Measurements from ENCODE around the gene BRCA1. TPM values are rescaled to one million over a fixed set of nuclear protein-coding genes. Genes with fewer than 3 reads are reported as not detected.
"Not testable (repeated sequence)": the region's sequence is repeated elsewhere in the genome, so short reads cannot be mapped to it uniquely, and the experiment has no call there.

Gene BRCA1
- total RNA-seq, 1 donor from 2014 or later, result 29.5 TPM

DNA sequence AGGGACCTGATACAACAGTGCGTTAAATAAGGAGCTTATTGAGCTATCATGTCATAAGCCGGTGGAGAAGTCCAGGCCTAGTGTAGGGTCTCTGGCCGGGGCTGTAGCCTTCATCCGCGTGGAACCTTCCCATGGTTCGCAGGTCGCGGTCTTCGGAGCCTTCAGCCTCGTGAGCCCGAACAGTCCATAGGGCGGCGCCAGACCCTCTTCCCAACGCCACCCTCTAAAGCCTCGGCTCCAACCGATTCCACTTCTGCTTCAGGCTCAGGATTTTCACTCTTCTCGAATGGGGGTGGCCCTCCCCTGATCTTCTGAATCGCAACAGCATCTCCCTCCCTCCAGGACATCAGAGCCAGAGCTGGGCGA is 10.3 kb upstream of the BRCA1 start:
- no peak for TF ChIP-seq CTCF (conservative IDR thresholded peaks at IDR 0.05; ENCODE audit: low read depth, low read length)
- H3K4me3 ChIP-seq (ENCODE audit: low read depth, low read length), result no peak overlapping the region
- DNase-seq (ENCODE audit: low read depth), result no peak

- no peak for DNase-seq (ENCODE audit: low read depth)
- no peak for TF ChIP-seq CTCF (conservative IDR thresholded peaks at IDR 0.05; ENCODE audit: low read depth, low read length)
- H3K4me3 ChIP-seq (ENCODE audit: low read depth, low read length), result no peak overlapping the region
Measured at GRCh38 chr17:43134774-43135453, 9.8 kb upstream of the BRCA1 start.

DNA sequence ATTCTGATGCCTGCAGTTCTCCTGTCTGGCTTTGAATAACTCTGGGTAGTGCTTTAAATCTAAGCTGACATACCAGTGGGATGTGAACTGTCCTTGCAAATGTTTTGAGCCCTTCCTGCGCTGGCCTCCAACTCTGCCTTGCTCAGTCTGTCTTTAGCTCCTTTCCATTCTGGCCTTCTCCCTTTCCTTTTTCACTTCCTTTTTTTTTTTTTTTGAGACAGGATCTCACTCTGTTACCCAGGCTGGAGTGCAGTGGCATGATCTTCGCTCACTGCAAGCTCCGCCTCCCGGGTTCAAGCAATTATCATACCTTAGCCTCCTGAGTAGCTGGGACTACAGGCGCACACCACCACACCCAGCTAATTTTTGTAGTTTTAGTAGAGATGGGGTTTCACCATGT is 8.3 kb upstream of the BRCA1 start:
- not testable (repeated sequence) for H3K4me3 ChIP-seq (ENCODE audit: low read depth, low read length); DNase-seq (ENCODE audit: low read depth)

DNA sequence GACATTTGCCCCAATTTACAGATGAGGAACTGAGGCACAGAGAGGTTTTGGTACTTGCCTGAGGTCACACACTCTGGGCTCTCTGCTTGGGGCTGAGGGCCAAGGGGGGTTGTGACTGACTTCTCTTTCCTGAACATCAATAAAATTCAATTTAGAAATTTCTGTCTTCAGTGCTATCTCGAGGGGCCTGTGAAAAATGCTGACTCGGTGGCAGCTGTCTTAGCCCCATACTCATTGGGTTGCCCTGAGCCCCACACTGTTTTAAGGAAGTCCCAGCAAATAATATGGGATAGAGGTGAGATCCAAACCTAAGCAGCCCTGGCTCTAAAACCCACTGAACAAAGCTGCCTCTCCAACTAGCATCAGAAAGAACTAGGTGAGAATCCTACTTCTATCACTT is 7.0 kb upstream of the BRCA1 start:
- DNase-seq (ENCODE audit: low read depth), result no peak
- H3K4me3 ChIP-seq (ENCODE audit: low read depth, low read length), result no peak overlapping the region
- TF ChIP-seq CTCF (conservative IDR thresholded peaks at IDR 0.05; ENCODE audit: low read depth, low read length), result no peak

DNA sequence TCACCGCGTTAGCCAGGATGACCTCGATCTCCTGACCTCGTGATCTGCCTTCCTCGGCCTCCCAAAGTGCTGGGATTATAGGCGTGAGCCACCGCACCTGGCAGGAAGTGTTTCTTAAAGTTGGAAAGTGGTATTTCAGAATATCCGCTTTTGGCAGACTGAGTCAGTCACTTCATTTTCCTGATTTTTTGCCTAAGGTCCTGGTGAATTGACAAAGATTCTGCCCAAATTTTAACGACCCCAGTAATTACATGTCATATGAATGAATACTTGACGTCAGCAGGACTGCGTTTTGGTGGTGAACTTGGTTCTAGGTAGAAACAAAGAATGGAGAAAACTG is 4.5 kb upstream of the BRCA1 start:
- TF ChIP-seq CTCF (conservative IDR thresholded peaks at IDR 0.05; ENCODE audit: low read depth, low read length), result no peak
- DNase-seq (ENCODE audit: low read depth), result no peak
- no peak overlapping the region for H3K4me3 ChIP-seq (ENCODE audit: low read depth, low read length)

DNA sequence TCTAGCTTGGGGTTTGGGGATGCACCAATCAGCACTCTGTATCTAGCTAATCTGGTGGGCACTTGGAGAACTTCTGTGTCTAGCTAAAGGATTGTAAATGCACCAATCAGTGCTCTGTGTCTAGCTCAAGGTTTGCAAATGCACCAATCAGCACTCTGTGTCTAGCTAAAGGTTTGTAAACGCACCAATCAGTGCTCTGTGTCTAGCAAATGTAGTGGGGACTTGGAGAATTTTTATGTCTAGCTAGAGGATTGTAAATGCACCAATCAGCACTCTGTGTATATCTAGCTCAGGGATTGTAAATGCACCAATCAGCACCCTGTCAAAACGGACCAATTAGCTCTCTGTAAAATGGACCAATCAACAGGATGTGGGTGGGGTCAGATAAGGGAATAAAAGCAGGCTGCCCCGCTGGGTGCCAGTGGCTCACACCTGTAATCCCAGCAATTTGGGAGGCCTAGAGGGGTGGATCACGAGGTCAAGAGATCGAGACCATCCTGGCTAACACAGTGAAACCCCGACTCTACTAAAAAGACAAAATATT is 2.2 kb upstream of the BRCA1 start:
- H3K4me3 ChIP-seq (ENCODE audit: low read depth, low read length); DNase-seq (ENCODE audit: low read depth): not testable (repeated sequence)

- no peak overlapping the region for H3K4me3 ChIP-seq (ENCODE audit: low read depth, low read length)
- TF ChIP-seq CTCF (conservative IDR thresholded peaks at IDR 0.05; ENCODE audit: low read depth, low read length), result no peak
- no peak for DNase-seq (ENCODE audit: low read depth)
Measured at GRCh38 chr17:43126911-43127290, 1.7 kb upstream of the BRCA1 start.

GRCh38 chr17:43125967-43126910 is 1.1 kb upstream of the BRCA1 start:
- DNase-seq (ENCODE audit: low read depth), result no peak
- H3K4me3 ChIP-seq (ENCODE audit: low read depth, low read length), result peak overlapping the region; percentile 69
- no peak for TF ChIP-seq CTCF (conservative IDR thresholded peaks at IDR 0.05; ENCODE audit: low read depth, low read length)
